Left lobe of liver (tissue), 2 donors: Measurements from ENCODE around the gene GTF3A. TPM values are rescaled to one million over a fixed set of nuclear protein-coding genes. Genes with fewer than 3 reads are reported as not detected.

ENCODE experiments used
- ATAC-seq: fragments of 200-7000 bp; cut with Tn5 transposase; one replicate; pipeline ENCODE4 v1.9.1; 2020; ENCODE audit warnings: mild to moderate bottlenecking, moderate library complexity
- DNase-seq: peaks from one replicate; pipeline ENCODE4 v3.0.0-alpha.2; 2020; ENCODE audit warnings: low spot score
- total RNA-seq: library from RNA; stranded (reverse); gene quantifications from one replicate; pipeline ENCODE4 v1.2.1, GENCODE V29; 2021
- donor health status: DM: no; HTN: no; CAD: no; lungs with moderate emphysema.
- donor health status: DM: no; HTN: yes; CAD: no.

GTF3A gene
- total RNA-seq, 1 donor from 2014 or later, result 64.5 TPM

DNA sequence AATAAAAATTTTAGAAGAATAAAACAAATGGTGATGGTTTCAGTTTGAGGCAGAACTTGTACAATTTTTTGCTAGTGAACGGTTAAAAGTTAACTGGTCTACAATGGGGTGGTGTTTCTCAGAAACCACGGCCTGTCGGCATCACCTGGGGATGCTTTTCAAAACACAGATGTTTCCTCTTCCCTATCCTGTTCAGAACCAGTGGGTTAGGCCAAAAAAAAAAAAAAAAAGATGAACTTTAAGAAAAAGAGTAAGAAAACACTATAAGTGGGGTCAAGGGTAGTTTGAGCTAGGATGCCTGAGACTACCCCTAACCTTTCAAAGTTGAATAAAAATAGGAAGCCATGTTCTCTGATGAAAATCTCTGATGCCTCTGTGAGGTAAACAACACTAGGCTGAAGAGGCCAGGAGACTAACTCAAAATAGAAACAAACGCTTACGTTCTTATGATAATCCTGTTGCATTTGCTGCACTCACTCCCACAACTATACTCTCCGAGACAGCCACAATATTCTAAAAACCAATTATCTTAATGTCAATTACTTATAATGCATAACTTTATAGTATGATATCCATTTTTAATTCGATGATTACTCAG, 22.7 kb downstream of the GTF3A start:
- ATAC-seq (no peak), DNase-seq (no peak)

DNA sequence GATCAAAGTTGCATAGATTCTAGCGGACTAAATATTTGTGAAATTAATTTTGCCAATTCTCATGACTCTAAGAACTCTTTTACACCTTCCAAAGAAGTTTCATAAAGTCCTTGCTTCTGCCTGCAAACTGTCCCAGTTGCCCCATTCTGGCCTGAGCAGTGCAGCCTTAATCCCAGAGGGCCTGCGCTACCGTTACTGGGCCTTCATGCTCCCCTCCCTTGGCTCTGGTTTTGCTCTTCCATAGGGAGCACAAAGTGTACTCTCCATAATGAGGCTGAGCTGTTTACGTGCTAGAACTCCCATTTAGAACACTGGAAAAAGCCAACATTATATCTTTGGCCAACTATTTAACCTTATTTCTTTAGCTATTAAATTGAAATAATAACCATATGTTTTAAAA, 23.9 kb downstream of the GTF3A start:
- no peak for ATAC-seq
- DNase-seq, result no peak

DNA sequence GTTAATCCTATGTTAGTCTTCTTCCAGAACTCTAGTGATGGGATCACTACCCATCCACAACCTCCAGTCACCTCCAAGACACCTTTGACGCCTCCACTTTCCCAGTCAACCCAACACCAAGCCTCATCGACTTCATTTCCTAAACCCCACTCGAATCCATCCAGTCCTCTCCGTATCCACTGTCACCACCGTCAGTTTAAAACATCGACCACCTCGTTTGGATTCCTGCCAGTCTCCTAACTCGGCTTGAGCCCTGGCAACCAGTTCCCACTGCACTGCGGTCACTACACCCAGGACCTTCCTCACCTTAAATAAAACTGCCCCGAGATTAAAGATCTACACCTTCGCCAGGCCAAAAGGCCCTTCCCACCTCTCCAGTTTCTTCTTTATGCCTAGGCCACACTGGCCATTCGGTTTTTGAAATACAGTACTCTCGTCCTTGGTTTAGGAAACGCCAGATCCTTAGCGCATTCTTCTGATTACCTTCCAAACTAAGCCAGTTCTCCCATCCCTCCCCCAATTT, 24.7 kb downstream of the GTF3A start:
- no peak for DNase-seq
- ATAC-seq, result no peak

DNA sequence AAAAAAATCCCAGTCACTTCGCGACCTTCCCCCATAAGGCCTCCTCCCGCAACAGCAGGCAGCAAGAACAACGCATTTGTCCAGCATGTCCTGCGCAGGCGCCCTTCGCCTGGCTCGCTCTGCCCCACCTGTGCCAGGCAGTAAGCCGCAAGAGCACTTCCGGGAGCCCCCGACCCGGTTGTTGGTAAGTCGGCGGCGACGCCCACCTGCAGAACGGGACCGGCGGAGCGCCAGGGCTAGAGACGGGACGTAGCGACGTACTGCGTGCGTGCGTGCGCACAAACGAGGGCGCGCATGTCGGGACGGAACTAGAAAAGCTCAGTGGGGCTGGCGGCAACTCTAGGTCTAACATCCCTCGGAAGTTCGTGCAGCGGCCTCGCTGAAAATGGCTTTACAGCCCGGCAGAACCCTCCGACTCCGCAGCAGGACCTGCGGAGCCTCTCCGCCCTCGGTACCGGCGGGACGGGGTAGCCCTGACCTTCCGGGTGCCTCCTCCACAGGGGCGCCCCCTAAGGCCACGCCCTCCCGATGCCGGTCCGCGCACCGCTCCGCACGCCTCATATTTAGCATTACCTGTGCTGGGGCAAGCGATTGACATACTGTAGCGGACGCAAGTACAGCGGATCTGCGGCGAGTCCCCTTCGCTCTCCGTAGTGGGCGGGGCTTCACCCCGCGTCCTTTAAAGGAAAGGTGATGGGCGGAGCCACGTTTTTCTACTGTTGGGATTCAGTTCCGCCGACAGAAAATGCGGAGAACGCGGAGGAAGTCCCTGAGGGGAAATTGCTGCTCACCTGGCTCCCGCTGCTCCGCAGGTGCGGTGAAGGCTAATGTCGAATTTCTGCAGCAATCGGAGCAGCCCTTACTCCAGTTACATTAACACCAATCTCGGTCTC, 25.8 kb downstream of the GTF3A start, which contains the start of gene MTIF3:
MTIF3 (minus strand) TSS at position 629 of the 893 bp plus-strand sequence. CDS start 10,116 bp downstream, outside the sequence.
- ATAC-seq, result peak; percentile 91
- peak; percentile 96 for DNase-seq

GRCh38 chr13:27450921-27451471, 26.6 kb downstream of the GTF3A start:
- ATAC-seq (peak; percentile 31), DNase-seq (peak; percentile 56)

GRCh38 chr13:27455331-27455855, 31.0 kb downstream of the GTF3A start:
- ATAC-seq (peak; percentile 28), DNase-seq (no peak)

GRCh38 chr13:27461940-27462584, 37.6 kb downstream of the GTF3A start:
- no peak for DNase-seq
- no peak for ATAC-seq

DNA sequence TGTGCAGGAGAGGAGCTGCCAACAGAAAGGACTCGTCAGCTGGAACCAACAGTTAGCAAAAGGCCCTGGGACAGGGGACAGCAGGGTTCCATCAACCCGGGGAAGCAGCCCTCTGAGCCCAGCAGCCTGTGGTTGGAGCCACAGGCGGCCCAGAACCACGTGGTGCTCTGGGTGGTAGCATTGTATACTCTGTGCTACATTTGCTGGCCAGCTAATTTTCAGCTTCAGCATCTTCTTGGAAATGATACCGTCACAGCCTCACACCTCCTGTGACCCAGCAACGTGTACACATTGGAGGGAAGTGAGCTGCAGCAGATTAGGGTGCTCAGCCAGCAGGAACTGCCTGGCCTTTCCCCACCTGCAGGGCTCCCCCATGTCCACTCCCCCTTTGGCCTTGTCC, 39.1 kb downstream of the GTF3A start:
- DNase-seq, result no peak
- no peak for ATAC-seq

GRCh38 chr13:27465611-27466010, 41.2 kb downstream of the GTF3A start:
- DNase-seq (no peak), ATAC-seq (no peak)

DNA sequence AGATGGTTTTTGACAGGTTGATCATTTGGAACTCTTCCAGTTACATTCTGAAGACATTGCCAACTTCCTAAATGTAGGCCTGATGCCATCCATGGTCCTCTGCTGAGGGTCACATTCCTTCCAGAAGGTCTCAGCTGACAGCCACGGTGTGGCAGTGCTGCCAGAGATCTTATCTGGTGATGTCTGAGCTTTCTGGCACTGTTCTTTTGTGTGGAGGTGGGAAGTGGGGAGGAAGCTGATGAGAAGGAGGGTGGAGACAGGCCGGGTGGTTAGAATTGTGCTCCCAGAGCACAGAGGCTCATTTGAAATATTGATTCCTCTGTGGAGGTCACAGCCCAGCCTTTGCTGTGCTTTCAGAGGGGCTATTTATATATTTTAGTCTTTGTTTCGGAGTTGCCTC, 42.1 kb downstream of the GTF3A start:
- DNase-seq, result no peak
- ATAC-seq, result no peak

GRCh38 chr13:27470075-27470820, 45.8 kb downstream of the GTF3A start:
- ATAC-seq (no peak), DNase-seq (no peak)

DNA sequence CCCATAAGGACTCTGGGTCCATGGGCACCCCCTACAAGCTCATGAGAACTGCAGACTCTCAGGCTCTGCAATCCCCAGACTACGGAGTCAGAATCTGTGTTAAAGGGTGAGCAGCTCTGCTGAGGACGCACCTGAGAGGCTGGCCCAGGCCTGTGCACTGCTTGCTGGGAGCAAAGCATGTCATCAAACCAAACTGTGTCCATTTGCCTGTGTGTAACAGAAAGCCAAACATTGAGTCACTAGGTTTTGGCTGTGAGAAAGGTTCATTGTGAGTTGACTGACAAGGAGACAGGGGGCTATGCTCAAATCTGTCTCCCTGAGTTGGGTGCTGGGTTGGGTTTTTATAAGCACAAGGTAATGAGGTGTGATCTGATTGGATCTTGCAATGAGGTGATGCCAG, 48.0 kb downstream of the GTF3A start:
- no peak for ATAC-seq

DNA sequence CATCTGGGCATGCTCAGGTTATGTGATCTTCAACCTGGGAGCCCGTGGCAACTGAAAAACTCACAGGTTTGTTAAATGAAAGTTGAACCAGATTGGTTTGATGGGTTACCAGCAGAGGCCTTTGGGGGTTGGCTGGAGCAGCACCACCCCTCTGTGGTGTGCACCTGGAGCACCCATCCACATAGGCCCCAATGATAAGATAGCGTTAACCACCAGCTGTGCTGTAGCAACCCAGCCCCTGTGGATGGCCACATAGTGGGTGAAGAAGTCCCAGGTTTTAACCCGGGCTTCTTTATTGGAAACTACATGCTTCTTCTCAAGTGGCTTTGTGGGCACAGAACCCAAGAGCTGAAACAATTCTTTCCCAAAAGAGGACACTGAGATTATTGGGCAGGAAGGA, 48.5 kb downstream of the GTF3A start:
- DNase-seq (no peak), ATAC-seq (no peak)

More for the DNA sequence above, 48.0 kb downstream of the GTF3A start:
- DNase-seq, result no peak

- DNase-seq (no peak), ATAC-seq (no peak)
Measured at GRCh38 chr13:27474751-27475268, 50.4 kb downstream of the GTF3A start.

DNA sequence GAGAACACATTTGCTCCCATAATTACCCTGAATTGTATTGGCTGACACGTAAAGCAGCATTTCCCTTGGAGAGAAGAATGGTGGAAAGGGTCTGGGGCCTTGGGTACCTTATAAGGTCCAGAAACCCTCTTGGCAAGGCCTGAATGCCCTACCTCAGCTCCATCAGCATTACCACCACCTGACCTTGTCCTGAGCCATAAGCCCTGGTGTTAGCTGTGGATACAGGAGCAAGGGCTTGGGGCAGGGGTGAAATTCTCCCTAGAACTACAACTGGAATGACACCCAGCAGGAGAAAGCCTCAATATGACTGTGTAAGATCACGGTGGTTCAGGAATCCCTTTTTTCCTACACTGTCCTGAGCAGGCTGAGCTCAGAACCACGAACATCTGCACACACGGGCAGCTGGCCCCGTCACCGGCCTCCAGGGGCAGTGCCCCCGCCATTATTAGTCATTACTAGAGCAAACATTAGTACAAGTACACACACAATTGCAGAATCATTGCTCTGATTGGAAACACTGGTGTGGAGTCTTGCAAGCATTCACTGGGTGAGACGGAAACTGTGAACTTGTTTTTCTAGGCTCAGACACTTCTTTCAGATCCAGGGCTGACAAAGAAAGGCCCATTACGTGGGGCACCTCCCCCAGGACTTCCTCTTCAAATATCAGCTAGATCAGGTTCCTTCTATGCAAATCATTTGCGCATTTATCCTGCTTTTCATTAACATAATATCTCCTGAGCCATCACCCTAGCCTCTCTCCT, 52.7 kb downstream of the GTF3A start:
- peak; percentile 78 for ATAC-seq
- no peak for DNase-seq

- ATAC-seq, result peak; percentile 93
- peak; percentile 56 for DNase-seq
Measured at GRCh38 chr13:27481766-27482165, 57.3 kb downstream of the GTF3A start.

GRCh38 chr13:27482983-27483382, 58.6 kb downstream of the GTF3A start:
- ATAC-seq, result peak; percentile 49
- DNase-seq, result no peak

GRCh38 chr13:27483421-27483820, 59.0 kb downstream of the GTF3A start:
- DNase-seq (no peak), ATAC-seq (no peak)
